GM19395 (cell line): Measurements from ENCODE around the gene USP12.
"Not testable (repeated sequence)": the region's sequence is repeated elsewhere in the genome, so short reads cannot be mapped to it uniquely, and the experiment has no call there.

Experiments used
- ATAC-seq: cut with Tn5 transposase; IDR thresholded peaks from one replicate; pipeline ENCODE4 v1.9.1; 2021; ENCODE audit warnings: mild to moderate bottlenecking, moderate library complexity; ENCODE audit not compliant: unreplicated experiment

USP12 gene

GRCh38 chr13:27080018-27080948 lies 91.3 kb downstream of the USP12 start:
- no peak for ATAC-seq

DNA sequence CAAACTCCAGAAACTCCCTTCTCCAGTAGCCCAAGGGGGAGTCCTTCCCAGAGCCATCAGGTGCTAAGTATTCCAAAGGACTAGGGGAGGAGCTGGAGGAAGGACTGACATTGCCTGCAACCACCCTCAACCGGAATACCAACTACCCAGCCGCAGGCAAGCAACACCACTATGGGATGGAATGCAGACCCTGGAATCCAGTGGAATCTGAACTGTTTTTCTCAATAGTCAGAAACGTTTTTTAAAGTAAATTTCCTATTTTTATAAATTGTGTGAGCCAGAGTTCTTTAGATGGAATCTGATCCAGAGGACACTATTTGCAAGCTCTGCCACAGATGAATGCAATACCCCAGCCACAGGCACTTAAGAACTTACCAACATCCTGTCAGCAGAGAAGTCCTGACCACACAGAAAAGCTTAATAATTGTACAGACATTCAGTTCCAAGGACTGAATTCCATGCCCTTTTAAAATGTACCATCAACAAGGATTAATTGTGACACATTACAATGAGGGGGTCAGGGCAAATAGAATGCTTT lies 92.1 kb downstream of the USP12 start:
- ATAC-seq = no peak

- no peak for ATAC-seq
Measured at GRCh38 chr13:27077451-27077850, 94.2 kb downstream of the USP12 start.

GRCh38 chr13:27076421-27076820 lies 95.2 kb downstream of the USP12 start:
- ATAC-seq = no peak

DNA sequence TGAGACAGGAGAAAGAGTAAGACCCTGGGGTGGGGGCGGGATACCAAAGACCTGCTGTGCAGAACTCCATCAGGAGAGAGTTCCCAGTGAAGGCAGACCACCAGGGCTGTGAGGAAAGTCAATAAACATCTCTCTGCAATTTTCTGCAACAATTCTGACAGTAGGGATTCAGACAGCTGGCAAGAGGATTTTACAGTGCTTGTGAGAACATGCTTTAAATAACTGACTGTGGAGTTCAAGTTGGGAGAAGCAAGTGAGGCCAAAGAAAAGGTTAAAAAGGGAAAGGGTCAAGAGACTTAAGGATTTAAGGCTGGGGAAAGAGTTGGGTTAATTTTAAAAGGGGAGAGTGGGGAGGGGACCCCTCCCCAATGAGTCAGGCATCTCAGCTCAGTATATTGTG lies 98.4 kb downstream of the USP12 start:
- ATAC-seq = no peak

DNA sequence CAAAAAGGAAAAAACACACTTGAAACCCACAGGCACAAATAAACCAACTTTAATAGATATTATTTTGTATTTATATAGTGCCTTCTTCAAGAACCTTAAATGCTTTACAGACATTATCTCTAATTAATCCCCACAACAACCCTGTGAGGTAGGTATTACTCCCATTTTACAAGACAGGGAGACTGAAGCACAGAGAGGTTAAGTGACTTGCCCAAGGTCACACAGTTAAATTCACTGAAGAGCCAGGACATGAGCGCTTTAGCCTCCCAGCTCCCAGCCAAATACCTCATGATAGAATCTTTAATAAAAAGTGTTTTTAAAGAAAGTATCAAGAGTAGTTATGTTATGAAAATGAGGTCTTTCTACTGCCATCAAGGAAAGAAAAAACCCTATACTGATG lies 105.5 kb downstream of the USP12 start:
- ATAC-seq = not testable (repeated sequence)

GRCh38 chr13:27065582-27065981 lies 106.0 kb downstream of the USP12 start:
- ATAC-seq = no peak

GRCh38 chr13:27064252-27064995 lies 107.2 kb downstream of the USP12 start:
- ATAC-seq = no peak

GRCh38 chr13:27057817-27058216 lies 113.8 kb downstream of the USP12 start:
- no peak for ATAC-seq

DNA sequence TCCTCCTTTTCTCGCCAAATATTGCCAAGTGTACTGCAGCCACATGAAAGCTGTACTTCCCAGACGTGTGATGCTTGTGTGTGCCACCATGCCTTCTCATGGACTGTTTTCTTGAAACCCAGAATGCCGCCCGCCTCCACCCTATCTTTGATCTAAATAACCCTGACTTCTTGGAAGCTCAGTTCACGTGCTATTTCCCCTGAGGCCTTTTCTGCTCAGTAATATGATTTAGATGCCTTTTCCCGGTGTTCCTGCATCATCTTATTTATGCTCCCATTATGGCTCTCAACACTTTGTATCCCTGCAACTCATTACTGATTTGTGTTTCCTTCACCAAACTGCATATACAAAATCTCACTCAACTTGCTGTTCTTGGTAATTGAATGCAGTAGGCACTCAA lies 116.1 kb downstream of the USP12 start:
- ATAC-seq = no peak

- ATAC-seq = no peak
Measured at GRCh38 chr13:27054760-27055159, 116.9 kb downstream of the USP12 start.

GRCh38 chr13:27053902-27054595 lies 117.6 kb downstream of the USP12 start:
- ATAC-seq = no peak

- no peak for ATAC-seq
Measured at GRCh38 chr13:27053210-27053884, 118.3 kb downstream of the USP12 start.

GRCh38 chr13:27052551-27053208 lies 118.9 kb downstream of the USP12 start:
- no peak for ATAC-seq

GRCh38 chr13:27047081-27047480 lies 124.5 kb downstream of the USP12 start:
- no peak for ATAC-seq

GRCh38 chr13:27044837-27045570 lies 126.6 kb downstream of the USP12 start:
- peak; percentile 53 for ATAC-seq

DNA sequence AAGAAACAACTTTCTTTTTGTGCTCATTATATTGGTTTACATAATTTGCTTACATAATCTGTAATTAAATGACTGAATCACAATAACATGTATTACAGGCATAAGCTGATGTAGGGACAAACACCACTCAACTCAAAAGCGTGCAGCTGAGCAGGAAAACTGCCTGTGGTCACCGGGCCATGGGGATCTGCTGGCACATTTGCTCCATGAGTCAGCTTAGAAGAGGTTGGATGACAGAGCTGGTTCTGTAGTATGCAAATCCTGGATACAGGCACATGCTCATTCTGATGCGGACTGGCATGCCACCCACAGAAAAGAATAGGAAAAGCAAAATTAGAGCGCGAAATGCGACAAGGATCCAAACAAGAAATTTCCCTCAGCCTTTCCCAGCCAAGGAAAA lies 128.6 kb downstream of the USP12 start:
- ATAC-seq = no peak

GRCh38 chr13:27041341-27041740 lies 130.3 kb downstream of the USP12 start:
- ATAC-seq = no peak

GRCh38 chr13:27040826-27041108 lies 130.8 kb downstream of the USP12 start:
- no peak for ATAC-seq
